GM12878 (cell line): Measurements from ENCODE around the gene EXD3. TPM values are rescaled to one million over a fixed set of nuclear protein-coding genes. Genes with fewer than 3 reads are reported as not detected.
A peak's percentile ranks its signal among the peaks of the same experiment; 100 is the strongest.

Source experiments
- CHD2 ChIP-seq: IDR thresholded peaks from 2 replicates; pipeline ENCODE4 v1.6.1; 2011; ENCODE audit warnings: low read depth, low read length, improper control_type of control experiment, borderline replicate concordance
- CHD4 ChIP-seq: fragments of 200-600 bp; sonication (generic); IDR thresholded peaks from 2 replicates; pipeline ENCODE4 v1.6.1; 2016; ENCODE audit warnings: mild to moderate bottlenecking
- DPF2 ChIP-seq: fragments of 450-650 bp; IDR thresholded peaks from 2 replicates; pipeline ENCODE4 v1.6.1; 2017; ENCODE audit warnings: mild to moderate bottlenecking
- FOXK2 ChIP-seq: fragments of 450-650 bp; IDR thresholded peaks from 2 replicates; pipeline ENCODE4 v1.6.1; 2017; ENCODE audit warnings: mild to moderate bottlenecking, moderate library complexity
- GABPA ChIP-seq: IDR thresholded peaks from 2 replicates; pipeline ENCODE4 v1.6.1; 2014; ENCODE audit warnings: antibody characterized with exemption, low read depth, mild to moderate bottlenecking, inconsistent platforms
- GATAD2B ChIP-seq: fragments of 450-650 bp; conservative IDR thresholded peaks from 2 replicates; pipeline ENCODE4 v1.6.1; 2017; ENCODE audit warnings: low read depth, mild to moderate bottlenecking, moderate library complexity
- HCFC1 ChIP-seq: fragments of 150-350 bp; IDR thresholded peaks from 2 replicates; pipeline ENCODE4 v1.6.1; 2014; ENCODE audit warnings: low read length
- KAT2A ChIP-seq: conservative IDR thresholded peaks from 2 replicates; pipeline ENCODE4 v1.6.1; 2011; ENCODE audit warnings: low read depth, low read length; ENCODE audit not compliant: control insufficient read depth
- KDM1A ChIP-seq: fragments of 200-600 bp; sonication (generic); IDR thresholded peaks from 2 replicates; pipeline ENCODE4 v1.6.1; 2016; ENCODE audit warnings: borderline replicate concordance
- MEF2B ChIP-seq: fragments of 450-650 bp; IDR thresholded peaks from 2 replicates; pipeline ENCODE4 v1.6.1; 2018; ENCODE audit warnings: mild to moderate bottlenecking, moderate library complexity; ENCODE audit not compliant: partially characterized antibody, poor library complexity, severe bottlenecking
- NFIC ChIP-seq: IDR thresholded peaks from 2 replicates; pipeline ENCODE4 v1.6.1; 2012; ENCODE audit warnings: low read depth, mild to moderate bottlenecking, inconsistent platforms, low read length, moderate library complexity
- WRNIP1 ChIP-seq: IDR thresholded peaks from 2 replicates; pipeline ENCODE4 v1.6.1; 2011; ENCODE audit warnings: low read depth, low read length, improper control_type of control experiment, borderline replicate concordance
- polyA plus RNA-seq, 11 experiments: library from polyadenylated mRNA; depleted of rRNA in 4 of 11; unstranded in 6 of 11; stranded (reverse) in 5 of 11; fragments of >200 nt; fragmentation: Nextera tagmentation in 4 of 11; fragmentation: Illumina TruSeq in 1 of 11; extraction: Ambion mirVana in 4 of 11; extraction: Trizol in 1 of 11; gene quantifications; 1 replicate in 1 of 11; 2 replicates in 10 of 11; pipeline versions ENCODE4 v1.2.1 to v1.2.3, GENCODE V29; 2011 to 2016; ENCODE audit warnings: inconsistent platforms in 2 of 11, missing spikeins in 2 of 11, low read depth in 1 of 11
- total RNA-seq, 4 experiments: library from RNA; depleted of rRNA in 3 of 4; stranded (reverse); fragments of >200 nt in 3 of 4; fragmentation: Illumina TruSeq in 1 of 4; extraction: Trizol in 1 of 4; gene quantifications; 2 replicates each; pipeline versions ENCODE4 v1.2.1 to v1.2.3, GENCODE V29; 2013 to 2021
- TF ChIP-seq, protein P1 (sequence below): fragments of 450-650 bp; formaldehyde crosslinking; IDR thresholded peaks from 2 replicates; pipeline ENCODE4 v1.5.0; 2022; ENCODE audit warnings: mild to moderate bottlenecking, missing genetic modification characterization
- TF ChIP-seq, protein P2 (sequence below): fragments of 450-650 bp; IDR thresholded peaks from 2 replicates; pipeline ENCODE4 v1.6.1; 2018; ENCODE audit warnings: borderline replicate concordance, mild to moderate bottlenecking; ENCODE audit not compliant: partially characterized antibody
- TF ChIP-seq, protein P3 (sequence below): IDR thresholded peaks from 2 replicates; pipeline ENCODE4 v1.6.1; 2012; ENCODE audit warnings: mild to moderate bottlenecking, low read depth, low read length
- TF ChIP-seq, protein P4 (sequence below): IDR thresholded peaks from 2 replicates; pipeline ENCODE4 v1.6.1; 2012; ENCODE audit warnings: low read length, inconsistent platforms
- TF ChIP-seq, protein P5 (sequence below): fragments of 450-650 bp; IDR thresholded peaks from 2 replicates; pipeline ENCODE4 v1.6.1; 2014; ENCODE audit warnings: mild to moderate bottlenecking

EXD3 gene
- total and polyA plus RNA-seq, 10 of the 15 experiments (the other 5 are each of a cell fraction or from before 2014, with no cell fraction given): 0.21 to 7.1 (median 3.6) TPM

DNA sequence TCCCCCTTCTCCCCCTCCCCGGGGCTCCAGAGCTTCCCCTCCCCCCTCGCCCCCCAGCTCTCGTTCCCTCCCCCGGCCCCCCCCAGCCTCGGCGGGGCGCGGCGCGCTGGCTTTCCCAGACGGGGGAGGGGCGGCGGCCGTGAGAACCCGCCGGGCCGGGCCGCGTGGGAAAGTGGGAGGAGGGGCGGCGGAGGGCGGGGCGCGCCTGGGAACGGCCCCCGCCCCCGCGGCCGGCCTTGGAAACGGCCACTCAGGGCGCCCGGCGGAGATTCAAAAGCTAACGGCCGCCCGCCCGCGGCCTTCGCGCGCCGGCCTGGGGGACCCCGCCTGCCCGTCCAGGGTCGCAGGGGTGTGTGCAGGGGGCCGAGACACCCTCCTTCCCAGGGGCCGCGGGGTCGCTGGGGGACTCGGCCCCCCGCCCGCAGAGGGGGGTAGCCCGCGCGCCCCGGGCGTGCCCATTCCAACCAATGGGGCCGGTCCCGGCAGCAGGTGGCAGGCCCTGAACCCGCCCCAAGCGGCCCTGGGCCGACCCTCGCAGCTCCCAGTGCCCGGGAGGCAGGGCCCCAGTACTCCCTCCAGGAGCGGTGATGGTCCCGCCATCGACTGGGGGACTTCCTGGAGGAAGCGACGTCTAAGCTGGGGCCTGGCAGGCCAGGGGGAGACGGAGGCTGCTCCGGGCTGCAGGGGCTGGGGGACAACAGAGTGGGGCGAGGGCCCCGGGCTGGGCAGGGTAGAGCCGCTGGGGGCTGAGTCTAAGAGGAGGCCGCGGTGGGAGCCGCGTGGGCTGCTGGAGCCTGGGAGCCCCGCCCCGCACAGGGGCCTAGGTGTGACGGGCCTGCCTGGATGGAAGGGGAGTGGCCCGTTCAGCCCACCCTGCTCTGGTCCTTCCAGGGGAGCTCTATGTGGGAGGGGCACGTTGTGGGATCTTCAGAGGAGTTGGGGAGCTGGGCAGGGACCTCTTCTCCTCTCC is 106.7 kb downstream of the EXD3 start (continued):
- TF ChIP-seq, protein P1, sequence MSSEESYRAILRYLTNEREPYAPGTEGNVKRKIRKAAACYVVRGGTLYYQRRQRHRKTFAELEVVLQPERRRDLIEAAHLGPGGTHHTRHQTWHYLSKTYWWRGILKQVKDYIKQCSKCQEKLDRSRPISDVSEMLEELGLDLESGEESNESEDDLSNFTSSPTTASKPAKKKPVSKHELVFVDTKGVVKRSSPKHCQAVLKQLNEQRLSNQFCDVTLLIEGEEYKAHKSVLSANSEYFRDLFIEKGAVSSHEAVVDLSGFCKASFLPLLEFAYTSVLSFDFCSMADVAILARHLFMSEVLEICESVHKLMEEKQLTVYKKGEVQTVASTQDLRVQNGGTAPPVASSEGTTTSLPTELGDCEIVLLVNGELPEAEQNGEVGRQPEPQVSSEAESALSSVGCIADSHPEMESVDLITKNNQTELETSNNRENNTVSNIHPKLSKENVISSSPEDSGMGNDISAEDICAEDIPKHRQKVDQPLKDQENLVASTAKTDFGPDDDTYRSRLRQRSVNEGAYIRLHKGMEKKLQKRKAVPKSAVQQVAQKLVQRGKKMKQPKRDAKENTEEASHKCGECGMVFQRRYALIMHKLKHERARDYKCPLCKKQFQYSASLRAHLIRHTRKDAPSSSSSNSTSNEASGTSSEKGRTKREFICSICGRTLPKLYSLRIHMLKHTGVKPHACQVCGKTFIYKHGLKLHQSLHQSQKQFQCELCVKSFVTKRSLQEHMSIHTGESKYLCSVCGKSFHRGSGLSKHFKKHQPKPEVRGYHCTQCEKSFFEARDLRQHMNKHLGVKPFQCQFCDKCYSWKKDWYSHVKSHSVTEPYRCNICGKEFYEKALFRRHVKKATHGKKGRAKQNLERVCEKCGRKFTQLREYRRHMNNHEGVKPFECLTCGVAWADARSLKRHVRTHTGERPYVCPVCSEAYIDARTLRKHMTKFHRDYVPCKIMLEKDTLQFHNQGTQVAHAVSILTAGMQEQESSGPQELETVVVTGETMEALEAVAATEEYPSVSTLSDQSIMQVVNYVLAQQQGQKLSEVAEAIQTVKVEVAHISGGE: no peak
- TF ChIP-seq, protein P2, sequence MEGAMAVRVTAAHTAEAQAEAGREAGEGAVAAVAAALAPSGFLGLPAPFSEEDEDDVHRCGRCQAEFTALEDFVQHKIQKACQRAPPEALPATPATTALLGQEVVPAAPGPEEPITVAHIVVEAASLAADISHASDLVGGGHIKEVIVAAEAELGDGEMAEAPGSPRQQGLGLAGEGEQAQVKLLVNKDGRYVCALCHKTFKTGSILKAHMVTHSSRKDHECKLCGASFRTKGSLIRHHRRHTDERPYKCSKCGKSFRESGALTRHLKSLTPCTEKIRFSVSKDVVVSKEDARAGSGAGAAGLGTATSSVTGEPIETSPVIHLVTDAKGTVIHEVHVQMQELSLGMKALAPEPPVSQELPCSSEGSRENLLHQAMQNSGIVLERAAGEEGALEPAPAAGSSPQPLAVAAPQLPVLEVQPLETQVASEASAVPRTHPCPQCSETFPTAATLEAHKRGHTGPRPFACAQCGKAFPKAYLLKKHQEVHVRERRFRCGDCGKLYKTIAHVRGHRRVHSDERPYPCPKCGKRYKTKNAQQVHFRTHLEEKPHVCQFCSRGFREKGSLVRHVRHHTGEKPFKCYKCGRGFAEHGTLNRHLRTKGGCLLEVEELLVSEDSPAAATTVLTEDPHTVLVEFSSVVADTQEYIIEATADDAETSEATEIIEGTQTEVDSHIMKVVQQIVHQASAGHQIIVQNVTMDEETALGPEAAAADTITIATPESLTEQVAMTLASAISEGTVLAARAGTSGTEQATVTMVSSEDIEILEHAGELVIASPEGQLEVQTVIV: no peak
- TF ChIP-seq KAT2A: no peak
- TF ChIP-seq GABPA: no peak
- TF ChIP-seq DPF2: peak; percentile 84
- no peak for TF ChIP-seq CHD4
- TF ChIP-seq, protein P3, sequence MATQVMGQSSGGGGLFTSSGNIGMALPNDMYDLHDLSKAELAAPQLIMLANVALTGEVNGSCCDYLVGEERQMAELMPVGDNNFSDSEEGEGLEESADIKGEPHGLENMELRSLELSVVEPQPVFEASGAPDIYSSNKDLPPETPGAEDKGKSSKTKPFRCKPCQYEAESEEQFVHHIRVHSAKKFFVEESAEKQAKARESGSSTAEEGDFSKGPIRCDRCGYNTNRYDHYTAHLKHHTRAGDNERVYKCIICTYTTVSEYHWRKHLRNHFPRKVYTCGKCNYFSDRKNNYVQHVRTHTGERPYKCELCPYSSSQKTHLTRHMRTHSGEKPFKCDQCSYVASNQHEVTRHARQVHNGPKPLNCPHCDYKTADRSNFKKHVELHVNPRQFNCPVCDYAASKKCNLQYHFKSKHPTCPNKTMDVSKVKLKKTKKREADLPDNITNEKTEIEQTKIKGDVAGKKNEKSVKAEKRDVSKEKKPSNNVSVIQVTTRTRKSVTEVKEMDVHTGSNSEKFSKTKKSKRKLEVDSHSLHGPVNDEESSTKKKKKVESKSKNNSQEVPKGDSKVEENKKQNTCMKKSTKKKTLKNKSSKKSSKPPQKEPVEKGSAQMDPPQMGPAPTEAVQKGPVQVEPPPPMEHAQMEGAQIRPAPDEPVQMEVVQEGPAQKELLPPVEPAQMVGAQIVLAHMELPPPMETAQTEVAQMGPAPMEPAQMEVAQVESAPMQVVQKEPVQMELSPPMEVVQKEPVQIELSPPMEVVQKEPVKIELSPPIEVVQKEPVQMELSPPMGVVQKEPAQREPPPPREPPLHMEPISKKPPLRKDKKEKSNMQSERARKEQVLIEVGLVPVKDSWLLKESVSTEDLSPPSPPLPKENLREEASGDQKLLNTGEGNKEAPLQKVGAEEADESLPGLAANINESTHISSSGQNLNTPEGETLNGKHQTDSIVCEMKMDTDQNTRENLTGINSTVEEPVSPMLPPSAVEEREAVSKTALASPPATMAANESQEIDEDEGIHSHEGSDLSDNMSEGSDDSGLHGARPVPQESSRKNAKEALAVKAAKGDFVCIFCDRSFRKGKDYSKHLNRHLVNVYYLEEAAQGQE: no peak
- TF ChIP-seq WRNIP1: no peak
- TF ChIP-seq CHD2: peak; percentile 77
- peak; percentile 40 for TF ChIP-seq MEF2B
- TF ChIP-seq HCFC1: 0 out of 2 replicates have a peak, but pooled peaks have one; percentile 9
- TF ChIP-seq, protein P4, sequence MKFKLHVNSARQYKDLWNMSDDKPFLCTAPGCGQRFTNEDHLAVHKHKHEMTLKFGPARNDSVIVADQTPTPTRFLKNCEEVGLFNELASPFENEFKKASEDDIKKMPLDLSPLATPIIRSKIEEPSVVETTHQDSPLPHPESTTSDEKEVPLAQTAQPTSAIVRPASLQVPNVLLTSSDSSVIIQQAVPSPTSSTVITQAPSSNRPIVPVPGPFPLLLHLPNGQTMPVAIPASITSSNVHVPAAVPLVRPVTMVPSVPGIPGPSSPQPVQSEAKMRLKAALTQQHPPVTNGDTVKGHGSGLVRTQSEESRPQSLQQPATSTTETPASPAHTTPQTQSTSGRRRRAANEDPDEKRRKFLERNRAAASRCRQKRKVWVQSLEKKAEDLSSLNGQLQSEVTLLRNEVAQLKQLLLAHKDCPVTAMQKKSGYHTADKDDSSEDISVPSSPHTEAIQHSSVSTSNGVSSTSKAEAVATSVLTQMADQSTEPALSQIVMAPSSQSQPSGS: no peak
- no peak for TF ChIP-seq KDM1A
- TF ChIP-seq, protein P5, sequence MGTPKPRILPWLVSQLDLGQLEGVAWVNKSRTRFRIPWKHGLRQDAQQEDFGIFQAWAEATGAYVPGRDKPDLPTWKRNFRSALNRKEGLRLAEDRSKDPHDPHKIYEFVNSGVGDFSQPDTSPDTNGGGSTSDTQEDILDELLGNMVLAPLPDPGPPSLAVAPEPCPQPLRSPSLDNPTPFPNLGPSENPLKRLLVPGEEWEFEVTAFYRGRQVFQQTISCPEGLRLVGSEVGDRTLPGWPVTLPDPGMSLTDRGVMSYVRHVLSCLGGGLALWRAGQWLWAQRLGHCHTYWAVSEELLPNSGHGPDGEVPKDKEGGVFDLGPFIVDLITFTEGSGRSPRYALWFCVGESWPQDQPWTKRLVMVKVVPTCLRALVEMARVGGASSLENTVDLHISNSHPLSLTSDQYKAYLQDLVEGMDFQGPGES: no peak
- TF ChIP-seq FOXK2: no peak
- no peak for TF ChIP-seq NFIC
- TF ChIP-seq GATAD2B: peak; percentile 100
